Ascending aorta (tissue), 2 donors: ENCODE results near the gene GSTA4. TPM values are rescaled to one million over a fixed set of nuclear protein-coding genes. Genes with fewer than 3 reads are reported as not detected.
A peak's percentile ranks its signal among the peaks of the same experiment; 100 is the strongest.
"Not testable (repeated sequence)": the region's sequence is repeated elsewhere in the genome, so short reads cannot be mapped to it uniquely, and the experiment has no call there.

Source experiments
- DNase-seq, 2 donors: peaks; one replicate each; pipeline ENCODE4 v3.0.0-alpha.2; 2019; ENCODE audit warnings: low spot score in 2 of 2
- H3K27ac ChIP-seq, 2 donors: fragments of 200-600 bp; sonication (generic); one replicate each; pipeline ENCODE4 v1.5.1; 2016 to 2017; ENCODE audit warnings: mild to moderate bottlenecking in 1 of 2
- H3K27me3 ChIP-seq: fragments of 200-600 bp; sonication (generic); one replicate; pipeline ENCODE4 v1.5.1; 2017
- H3K36me3 ChIP-seq, 2 donors: fragments of 200-600 bp; sonication (generic); one replicate each; pipeline ENCODE4 v1.5.1; 2016
- H3K4me1 ChIP-seq, 2 donors: fragments of 200-600 bp; sonication (generic); one replicate each; pipeline ENCODE4 v1.5.1; 2016 to 2017; ENCODE audit warnings: mild to moderate bottlenecking in 1 of 2
- H3K4me3 ChIP-seq, 2 donors: fragments of 200-600 bp; sonication (generic); one replicate each; pipeline ENCODE4 v1.5.1; 2016 to 2017; ENCODE audit warnings: mild to moderate bottlenecking in 1 of 2
- H3K9me3 ChIP-seq, 2 donors: fragments of 200-600 bp; sonication (generic); one replicate each; pipeline ENCODE4 v1.5.1; 2016
- intact Hi-C: fragments of 100-400 bp; cut with DNase I; formaldehyde crosslinking; loops from one replicate; pipeline ENCODE4 v1.15.1; 2023
- total RNA-seq: library from RNA; depleted of rRNA; stranded (reverse); fragments of >200 nt; gene quantifications from one replicate; pipeline ENCODE4 v1.1.0, GENCODE V29; 2016
- TF ChIP-seq, protein P1 (sequence below), 3 experiments: fragments of 200-600 bp in 2 of 3; fragments of 450-650 bp in 1 of 3; sonication (generic) in 2 of 3; IDR thresholded peaks; one replicate each; pipeline ENCODE4 v1.5.1; 2016 to 2019; ENCODE audit warnings: antibody characterized with exemption in 3 of 3, mild to moderate bottlenecking in 1 of 3, moderate library complexity in 1 of 3

Gene GSTA4
- total RNA-seq, 1 donor from 2014 or later: 1.7 TPM

DNA sequence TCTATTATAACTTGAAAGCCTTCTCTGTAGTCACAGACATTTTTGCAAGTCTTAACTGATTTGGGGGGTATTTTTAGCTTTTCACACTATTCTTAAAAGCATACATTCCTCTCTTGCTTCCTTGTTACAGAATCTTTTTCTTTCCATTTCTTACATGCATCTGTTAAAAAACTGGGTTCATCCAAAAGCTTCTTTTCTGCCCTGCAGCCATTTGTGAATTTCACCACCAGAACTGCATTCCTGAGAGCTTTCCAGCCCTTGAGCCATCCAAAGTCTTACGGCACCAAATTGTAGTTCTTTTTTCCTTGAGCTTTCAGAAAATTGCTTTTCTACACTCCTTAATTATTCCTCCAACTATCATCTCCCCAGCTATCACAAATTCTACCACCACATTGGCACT lies 19.7 kb upstream of the GSTA4 start:
- H3K27ac ChIP-seq: peak overlapping the region; percentile 78 to 82

DNA sequence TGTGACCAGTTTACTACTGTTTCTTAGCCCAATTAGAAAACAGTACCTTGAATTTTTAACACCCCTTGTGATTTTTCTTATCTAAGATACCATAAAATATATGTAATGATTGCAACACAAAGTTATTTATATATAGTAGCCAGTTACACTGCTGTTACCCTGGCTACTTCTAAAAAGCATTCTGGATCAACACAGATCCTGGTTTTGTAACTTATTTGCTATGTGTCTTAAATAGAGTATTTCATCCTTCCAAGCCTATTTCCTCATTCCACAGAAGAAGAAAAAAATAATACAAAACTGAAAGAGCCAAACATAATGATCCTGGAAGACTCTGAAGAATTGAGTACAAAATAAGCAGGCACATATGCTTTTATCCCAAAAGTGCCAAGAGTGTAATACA lies 19.0 kb upstream of the GSTA4 start:
- no peak for DNase-seq
- Histone ChIP-seq H3K4me3 (no peak overlapping the region), H3K27me3 (no peaks in the 10 kb centered on the region), H3K36me3 (peaks cover 47 to 73% of the 10 kb centered on the region in 2 donors), H3K4me1 (peaks cover 0 to 17% of the 10 kb centered on the region in 2 donors), H3K27ac (peak overlapping the region; percentile 78 to 82), H3K9me3 (no peaks in the 10 kb centered on the region)
- intact Hi-C loops: loop anchor here (2.0 kb wide), 1 partner anchor 29 kb away; no protein-coding TSS in a partner anchor
- TF ChIP-seq, protein P1, sequence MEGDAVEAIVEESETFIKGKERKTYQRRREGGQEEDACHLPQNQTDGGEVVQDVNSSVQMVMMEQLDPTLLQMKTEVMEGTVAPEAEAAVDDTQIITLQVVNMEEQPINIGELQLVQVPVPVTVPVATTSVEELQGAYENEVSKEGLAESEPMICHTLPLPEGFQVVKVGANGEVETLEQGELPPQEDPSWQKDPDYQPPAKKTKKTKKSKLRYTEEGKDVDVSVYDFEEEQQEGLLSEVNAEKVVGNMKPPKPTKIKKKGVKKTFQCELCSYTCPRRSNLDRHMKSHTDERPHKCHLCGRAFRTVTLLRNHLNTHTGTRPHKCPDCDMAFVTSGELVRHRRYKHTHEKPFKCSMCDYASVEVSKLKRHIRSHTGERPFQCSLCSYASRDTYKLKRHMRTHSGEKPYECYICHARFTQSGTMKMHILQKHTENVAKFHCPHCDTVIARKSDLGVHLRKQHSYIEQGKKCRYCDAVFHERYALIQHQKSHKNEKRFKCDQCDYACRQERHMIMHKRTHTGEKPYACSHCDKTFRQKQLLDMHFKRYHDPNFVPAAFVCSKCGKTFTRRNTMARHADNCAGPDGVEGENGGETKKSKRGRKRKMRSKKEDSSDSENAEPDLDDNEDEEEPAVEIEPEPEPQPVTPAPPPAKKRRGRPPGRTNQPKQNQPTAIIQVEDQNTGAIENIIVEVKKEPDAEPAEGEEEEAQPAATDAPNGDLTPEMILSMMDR (IDR thresholded peaks at IDR 0.05): no peak

More for the DNA sequence above, 19.7 kb upstream of the GSTA4 start:
- no peak for DNase-seq
- Histone ChIP-seq H3K9me3 (no peaks in the 10 kb centered on the region), H3K27me3 (no peaks in the 10 kb centered on the region), H3K36me3 (peaks cover 45 to 68% of the 10 kb centered on the region in 2 donors), H3K4me1 (peaks cover 0 to 17% of the 10 kb centered on the region in 2 donors), H3K4me3 (no peak overlapping the region)
- intact Hi-C loops: loop anchor here (2.0 kb wide), 1 partner anchor 28 kb away; no protein-coding TSS in a partner anchor
- TF ChIP-seq, protein P1 (IDR thresholded peaks at IDR 0.05): no peak

DNA sequence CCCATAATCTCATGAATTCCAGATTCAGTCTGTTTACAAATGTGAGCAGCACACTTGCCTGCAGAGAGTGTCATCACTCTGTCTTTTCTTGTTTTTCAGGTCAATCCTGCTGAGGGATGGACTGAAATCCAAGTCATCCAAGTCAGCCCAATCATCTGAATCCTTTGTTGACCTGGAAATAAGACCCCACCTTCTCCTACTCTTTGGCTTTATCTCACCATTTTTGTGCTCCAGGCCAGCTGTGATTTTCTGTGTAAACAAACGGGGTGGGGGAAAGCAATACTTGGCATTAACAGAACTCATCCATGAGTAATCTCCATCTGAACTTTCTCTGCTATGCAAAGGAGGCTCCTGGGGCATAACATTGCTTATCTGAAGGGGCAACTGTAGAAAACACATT lies 16.9 kb upstream of the GSTA4 start:
- TF ChIP-seq, protein P1 (IDR thresholded peaks at IDR 0.05): no peak
- H3K4me3 ChIP-seq: no peak overlapping the region
- no peak overlapping the region for H3K27ac ChIP-seq
- no peaks in the 10 kb centered on the region for H3K9me3 ChIP-seq
- peaks cover 0 to 17% of the 10 kb centered on the region in 2 donors for H3K4me1 ChIP-seq
- H3K27me3 ChIP-seq: no peaks in the 10 kb centered on the region
- no peak for DNase-seq
- intact Hi-C loops: no loop called here
- H3K36me3 ChIP-seq: peaks cover 30 to 72% of the 10 kb centered on the region in 2 donors

DNA sequence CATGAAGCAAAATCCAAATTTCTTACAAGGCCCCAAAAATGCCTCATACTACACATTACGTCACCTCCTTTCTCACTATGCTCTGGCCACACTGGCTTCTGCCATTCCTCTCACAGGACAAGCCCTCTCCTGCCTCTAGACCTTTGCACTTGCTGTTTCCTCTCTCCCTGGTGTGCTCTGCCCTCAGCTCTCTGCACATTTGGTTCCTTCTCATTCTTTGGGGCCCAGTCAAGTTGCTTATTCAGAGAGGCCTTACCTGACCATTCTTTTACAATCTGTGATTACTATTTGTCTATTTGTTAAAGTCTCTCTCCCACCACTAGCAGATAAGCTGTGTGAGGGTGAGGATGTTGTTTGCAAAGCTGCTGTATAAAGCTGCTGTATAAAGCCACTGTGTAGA lies 15.4 kb upstream of the GSTA4 start:
- DNase-seq: no peak
- Histone ChIP-seq H3K36me3 (peaks cover 35 to 73% of the 10 kb centered on the region in 2 donors), H3K4me3 (no peak overlapping the region), H3K27ac (no peak overlapping the region), H3K9me3 (no peaks in the 10 kb centered on the region), H3K27me3 (no peaks in the 10 kb centered on the region), H3K4me1 (peaks cover 0 to 17% of the 10 kb centered on the region in 2 donors)
- TF ChIP-seq, protein P1 (IDR thresholded peaks at IDR 0.05): no peak
- intact Hi-C loops: no loop called here

DNA sequence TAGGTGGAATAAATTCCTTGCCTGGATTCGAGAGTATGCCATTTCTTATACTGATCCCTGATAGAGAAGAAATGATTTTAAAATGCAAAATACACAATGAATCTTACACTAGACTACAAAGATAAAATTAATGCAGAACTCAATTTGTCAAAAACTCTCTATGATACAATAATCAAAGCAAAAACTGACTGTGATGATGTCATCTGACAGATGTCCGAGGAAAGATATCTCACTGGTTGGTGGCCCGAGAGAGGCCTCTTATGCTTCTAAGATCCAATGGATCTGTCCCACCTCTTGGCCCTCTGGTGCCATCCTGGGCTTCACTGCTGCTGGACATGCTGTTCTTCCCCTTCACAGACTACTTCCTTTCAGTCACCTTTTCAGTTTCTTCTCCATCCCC lies 14.4 kb upstream of the GSTA4 start:
- Histone ChIP-seq H3K4me3 (no peak overlapping the region), H3K27me3 (no peaks in the 10 kb centered on the region), H3K4me1 (peaks cover 0 to 13% of the 10 kb centered on the region in 2 donors), H3K9me3 (no peaks in the 10 kb centered on the region), H3K27ac (no peak overlapping the region), H3K36me3 (peaks cover 43 to 82% of the 10 kb centered on the region in 2 donors)
- no peak for DNase-seq
- TF ChIP-seq, protein P1 (IDR thresholded peaks at IDR 0.05): no peak
- intact Hi-C loops: no loop called here

DNA sequence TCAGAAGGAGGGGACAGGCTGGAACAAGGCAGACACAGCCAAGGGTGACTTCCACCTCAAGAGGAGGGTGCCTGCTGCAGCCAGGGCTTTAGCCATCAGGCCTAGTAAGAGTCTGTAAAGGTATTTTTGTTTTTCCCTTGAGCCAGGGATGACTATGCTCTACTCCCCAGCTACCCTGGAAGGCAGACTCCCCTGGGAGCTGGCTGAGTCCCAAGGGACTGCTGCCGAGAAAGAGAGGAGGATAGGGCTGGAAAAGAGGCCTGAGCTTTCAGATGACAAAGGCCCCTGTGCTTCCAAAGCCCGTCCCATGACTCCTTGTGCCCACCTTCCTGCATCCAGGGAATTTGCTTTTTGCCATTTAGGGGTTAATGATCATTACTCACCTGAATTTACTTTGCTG lies 14.0 kb upstream of the GSTA4 start:
- no peak overlapping the region for H3K4me3 ChIP-seq
- no peaks in the 10 kb centered on the region for H3K27me3 ChIP-seq
- intact Hi-C loops: no loop called here
- DNase-seq: no peak
- peaks cover 0 to 10% of the 10 kb centered on the region in 2 donors for H3K4me1 ChIP-seq
- TF ChIP-seq, protein P1 (IDR thresholded peaks at IDR 0.05): no peak
- H3K36me3 ChIP-seq: peaks cover 43 to 86% of the 10 kb centered on the region in 2 donors
- no peaks in the 10 kb centered on the region for H3K9me3 ChIP-seq
- H3K27ac ChIP-seq: no peak overlapping the region

DNA sequence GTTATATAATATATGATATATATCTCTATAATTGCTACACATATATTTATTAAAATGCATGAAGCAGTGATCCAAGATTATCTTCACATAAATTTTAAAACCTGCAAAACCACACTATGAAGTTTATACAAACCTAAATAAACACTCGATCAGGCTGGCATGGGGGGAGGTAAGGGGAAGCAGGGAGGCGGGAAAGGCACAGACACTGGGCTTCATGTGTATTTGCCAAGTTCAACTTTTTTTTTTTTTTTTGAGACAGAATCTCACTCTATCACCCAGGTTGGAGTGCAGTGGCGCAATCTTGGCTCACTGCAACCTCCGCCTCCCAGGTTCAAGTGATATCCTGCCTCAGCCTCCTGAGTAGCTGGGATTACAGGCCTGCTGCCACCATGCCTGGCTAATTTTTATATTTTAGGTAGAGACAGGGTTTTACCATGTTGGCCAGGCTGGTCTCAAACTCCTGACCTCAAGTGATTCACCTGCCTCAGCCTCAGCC lies 13.2 kb upstream of the GSTA4 start:
- H3K36me3 ChIP-seq: peaks cover 48 to 90% of the 10 kb centered on the region in 2 donors
- H3K4me3 ChIP-seq, intact Hi-C loops, H3K4me1 ChIP-seq, H3K27ac ChIP-seq, DNase-seq, H3K27me3 ChIP-seq, H3K9me3 ChIP-seq: not testable (repeated sequence)
